K562 (cell line): ENCODE measurements around the gene SMAD3. TPM values are rescaled to one million over a fixed set of nuclear protein-coding genes. Genes with fewer than 3 reads are reported as not detected.

Experiments used
- ATAC-seq: fragments of 200-7000 bp; cut with Tn5 transposase; 3 replicates; pipeline ENCODE4 v1.9.1; 2020; ENCODE audit warnings: moderate library complexity
- BruUV-seq: library from RNA; stranded (reverse); fragments of 400-500 nt; replicated peaks from 2 replicates; lab custom pipeline; 2021; lab: Mats Ljungman, UMichigan
- CTCF ChIA-PET: fragments of 300-600 bp; formaldehyde crosslinking; extraction: SDS; loops from one replicate; lab custom pipeline; 2021; ENCODE audit warnings: low intra/inter-chr PET ratio; lab: Yijun Ruan, JAX
- POLR2A ChIA-PET: fragments of 300-600, 350-650 bp; sonication (Branson Sonifier 250); formaldehyde crosslinking; extraction: SDS; loops from one replicate; lab custom pipeline; 2021; ENCODE audit warnings: antibody characterized with exemption, inconsistent platforms; lab: Yijun Ruan, JAX
- DNase-seq, 4 experiments: peaks; one replicate each; pipeline versions ENCODE4 v3.0.0 to v3.0.0-alpha.2; 2011 to 2018; ENCODE audit warnings: low spot score in 3 of 4, mixed read lengths in 3 of 4; ENCODE audit errors: extremely low read depth in 1 of 4
- FAIRE-seq: peaks from 2 replicates; lab custom pipeline; 2011; peaks lifted over from hg19 to GRCh38; lab: Jason Lieb, UNC
- H2AFZ ChIP-seq: 2 replicates; pipeline ENCODE4 v1.6.0; 2011; ENCODE audit warnings: low read depth, low read length, control low read depth, inconsistent platforms
- H3K27ac ChIP-seq: fragments of 200-600 bp; 3 replicates; pipeline ENCODE4 v1.8.0; 2011; ENCODE audit warnings: low read depth, mild to moderate bottlenecking, control low read depth, inconsistent platforms, low read length, moderate library complexity, mixed read lengths; ENCODE audit errors: extremely low read depth
- H3K27me3 ChIP-seq, 2 experiments: fragments of 300-600 bp in 1 of 2; 2 replicates in 1 of 2; 3 replicates in 1 of 2; pipeline versions ENCODE4 v1.6.0 to v1.8.0; 2011; ENCODE audit warnings: inconsistent platforms in 2 of 2, low read length in 2 of 2, mild to moderate bottlenecking in 1 of 2, mixed read lengths in 1 of 2, moderate library complexity in 1 of 2; ENCODE audit not compliant: control insufficient read depth in 2 of 2, insufficient read depth in 2 of 2
- H3K36me3 ChIP-seq: fragments of 300-600 bp; 3 replicates; pipeline ENCODE4 v1.8.0; 2011; ENCODE audit warnings: mild to moderate bottlenecking, low read length, inconsistent platforms; ENCODE audit not compliant: control insufficient read depth, insufficient read depth
- H3K4me1 ChIP-seq, 2 experiments: fragments of 200-600 bp in 1 of 2; replicated peaks in 1 of 2; 2 replicates in 1 of 2; 3 replicates in 1 of 2; pipeline versions ENCODE4 v1.5.1 to v1.8.0; 2011; ENCODE audit warnings: inconsistent platforms in 2 of 2, low read length in 2 of 2, mild to moderate bottlenecking in 1 of 2, mixed read lengths in 1 of 2, moderate library complexity in 1 of 2; ENCODE audit not compliant: control insufficient read depth in 2 of 2, insufficient read depth in 2 of 2
- H3K4me2 ChIP-seq: 2 replicates; pipeline ENCODE4 v1.6.1; 2011; ENCODE audit warnings: low read length, control low read depth, inconsistent platforms, mixed read lengths; ENCODE audit not compliant: insufficient read depth
- H3K4me3 ChIP-seq: fragments of 200-600 bp; sonication (generic), shearing (Covaris generic); 2 replicates; pipeline ENCODE4 v1.5.1; 2016; ENCODE audit warnings: control low read depth, inconsistent platforms
- H3K79me2 ChIP-seq: fragments of 200-600 bp; 3 replicates; pipeline ENCODE4 v1.8.0; 2011; ENCODE audit warnings: low read length, inconsistent platforms; ENCODE audit not compliant: control insufficient read depth, insufficient read depth
- H3K9ac ChIP-seq, 2 experiments: 2 replicates each; pipeline versions ENCODE4 v1.6.0 to v1.6.1; 2011; ENCODE audit warnings: low read depth in 2 of 2, low read length in 2 of 2, control low read depth in 1 of 2, inconsistent platforms in 1 of 2, mild to moderate bottlenecking in 1 of 2, mixed read lengths in 1 of 2; ENCODE audit not compliant: insufficient read depth in 1 of 2
- H3K9me1 ChIP-seq: one replicate; pipeline ENCODE4 v1.6.0; 2011; ENCODE audit warnings: inconsistent platforms, mild to moderate bottlenecking, low read length, moderate library complexity; ENCODE audit not compliant: control insufficient read depth, insufficient read depth
- H3K9me3 ChIP-seq: replicated peaks from 2 replicates; pipeline ENCODE4 v1.5.1; 2011; ENCODE audit warnings: low read depth, low read length, inconsistent platforms; ENCODE audit not compliant: control insufficient read depth, insufficient read depth
- H4K20me1 ChIP-seq: replicated peaks from 2 replicates; pipeline ENCODE4 v1.6.1; 2011; ENCODE audit warnings: low read length, inconsistent platforms, mixed read lengths; ENCODE audit not compliant: control insufficient read depth, insufficient read depth
- ATF3 ChIP-seq, 2 experiments: fragments of 450-650 bp in 1 of 2; sonication (generic) in 1 of 2; formaldehyde crosslinking in 1 of 2; IDR thresholded peaks in 1 of 2; conservative IDR thresholded peaks in 1 of 2; 2 replicates each; pipeline versions ENCODE4 v1.6.1 to v1.8.1; 2016 to 2023; ENCODE audit warnings: mild to moderate bottlenecking in 2 of 2, moderate library complexity in 2 of 2, inconsistent platforms in 1 of 2, missing genetic modification reagents in 1 of 2
- BCOR ChIP-seq: fragments of 450-650 bp; IDR thresholded peaks from 2 replicates; pipeline ENCODE4 v1.6.1; 2016
- EP400 ChIP-seq: fragments of 450-650 bp; IDR thresholded peaks from 2 replicates; pipeline ENCODE4 v1.6.1; 2017; ENCODE audit warnings: antibody characterized with exemption, mild to moderate bottlenecking, moderate library complexity
- KAT2B ChIP-seq: IDR thresholded peaks from one replicate; pipeline ENCODE4 v1.6.1; 2012; ENCODE audit warnings: low read depth, mild to moderate bottlenecking, control low read depth, inconsistent platforms, low read length, moderate library complexity
- SMARCA5 ChIP-seq: fragments of 450-650 bp; IDR thresholded peaks from 2 replicates; pipeline ENCODE4 v1.6.1; 2016
- ZBED1 ChIP-seq: IDR thresholded peaks from 2 replicates; pipeline ENCODE4 v1.6.1; 2014
- ZBTB8A ChIP-seq: fragments of 450-650 bp; IDR thresholded peaks from 2 replicates; pipeline ENCODE4 v1.6.1; 2018; ENCODE audit warnings: mild to moderate bottlenecking, moderate library complexity; ENCODE audit not compliant: partially characterized antibody
- WGBS: fragments of 100-300 bp; shearing (Covaris generic); methylation state at CpG from one replicate; pipeline ENCODE4 v1.1.6; 2016; ENCODE audit warnings: low coverage, mixed read lengths; ENCODE audit not compliant: insufficient coverage; ENCODE audit errors: missing lambda C conversion rate; 5-methylcytosine and 5-hydroxymethylcytosine counted together
- in situ Hi-C: fragments of 300-500 bp; cut with MboI; formaldehyde crosslinking; loops from 4 replicates; pipeline ENCODE4 v1.15.0; 2018; ENCODE audit warnings: inconsistent platforms, mixed read lengths
- intact Hi-C: fragments of 100-400 bp; cut with micrococcal nuclease; formaldehyde crosslinking; loops from 2 replicates; pipeline ENCODE4 v1.14.2; 2022
- polyA plus RNA-seq, 8 experiments: library from polyadenylated mRNA; depleted of rRNA in 4 of 8; stranded (reverse) in 5 of 8; unstranded in 3 of 8; fragments of >200 nt; fragmentation: Nextera tagmentation in 2 of 8; fragmentation: Illumina TruSeq in 1 of 8; extraction: Ambion mirVana in 2 of 8; extraction: Trizol in 1 of 8; gene quantifications; 2 replicates each; pipeline versions ENCODE4 v1.2.1 to v1.2.3, GENCODE V29; 2011 to 2014; ENCODE audit warnings: inconsistent platforms in 1 of 8, missing spikeins in 1 of 8
- total RNA-seq, 7 experiments: library from RNA; depleted of rRNA in 6 of 7; stranded (reverse); fragments of >200 nt in 6 of 7; fragmentation: Illumina TruSeq in 2 of 7; extraction: Trizol in 2 of 7; gene quantifications; 2 replicates each; pipeline versions ENCODE4 v1.2.1 to v1.2.3, GENCODE V29; 2011 to 2021; ENCODE audit warnings: low replicate concordance in 1 of 7
- TF ChIP-seq, protein P1 (sequence below): fragments of 250-450 bp; sonication (Bioruptor Pico); IDR thresholded peaks from 2 replicates; pipeline ENCODE4 v1.9.0; 2021; ENCODE audit warnings: mild to moderate bottlenecking

The SMAD3 gene
- total and polyA plus RNA-seq, 9 of the 15 experiments (the other 6 are each of a cell fraction or from before 2014, with no cell fraction given), result 4.3 to 39.2 (median 11.1) TPM

DNA sequence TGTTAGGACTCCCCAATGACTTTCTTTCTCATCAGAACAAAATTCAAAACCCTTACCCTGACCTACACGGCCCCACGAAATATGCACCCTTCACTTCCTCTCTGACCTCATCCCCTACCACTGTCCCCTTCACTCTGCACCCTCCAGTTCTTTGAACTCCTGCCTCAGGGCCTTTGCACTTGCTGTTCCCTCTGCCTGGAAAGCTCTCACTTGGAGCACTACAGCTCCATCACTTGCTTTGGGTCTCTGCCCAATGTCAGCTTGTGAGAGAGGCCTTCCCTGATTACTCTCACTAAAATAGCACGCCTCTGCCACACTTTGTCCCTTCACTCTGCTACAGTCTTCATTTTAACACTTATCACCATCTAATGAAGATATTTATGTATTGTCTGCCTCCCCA is 32.8 kb upstream of the SMAD3 start:
- Histone ChIP-seq H3K9ac (no peak overlapping the region), H3K9me3 (no peaks in the 10 kb centered on the region), H3K4me3 (no peak overlapping the region), H3K4me2 (no peak overlapping the region), H3K36me3 (no peaks in the 10 kb centered on the region), H3K27ac (no peak overlapping the region), H2AFZ (no peak overlapping the region), H3K79me2 (no peaks in the 10 kb centered on the region), H4K20me1 (no peaks in the 10 kb centered on the region), H3K27me3 (no peaks in the 10 kb centered on the region), H3K9me1 (no peaks in the 10 kb centered on the region), H3K4me1 (peaks cover 3 to 13% of the 10 kb centered on the region in 2 experiments)
- POLR2A ChIA-PET, result interaction anchor here (0.6 kb wide), 2 partner anchors 51 to 615 kb away, joined by 3 read pairs; no protein-coding TSS in a partner anchor
- CTCF ChIA-PET, result no interaction called here
- FAIRE-seq, result no peak
- DNase-seq, result no peak
- TF ChIP-seq BCOR, result peak; percentile 79
- TF ChIP-seq, protein P1, sequence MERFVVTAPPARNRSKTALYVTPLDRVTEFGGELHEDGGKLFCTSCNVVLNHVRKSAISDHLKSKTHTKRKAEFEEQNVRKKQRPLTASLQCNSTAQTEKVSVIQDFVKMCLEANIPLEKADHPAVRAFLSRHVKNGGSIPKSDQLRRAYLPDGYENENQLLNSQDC (CRISPR knock-in tag), result no peak
- TF ChIP-seq SMARCA5, result peak; percentile 68; the same call in 1 of the 2 replicates
- 40% methylated on average over 3 of the region's 3 CpGs for WGBS
- intact Hi-C loops, result no loop called here
- ATAC-seq, result no peak
- BruUV-seq, result no TSS peak
- in situ Hi-C loops, result no loop called here

DNA sequence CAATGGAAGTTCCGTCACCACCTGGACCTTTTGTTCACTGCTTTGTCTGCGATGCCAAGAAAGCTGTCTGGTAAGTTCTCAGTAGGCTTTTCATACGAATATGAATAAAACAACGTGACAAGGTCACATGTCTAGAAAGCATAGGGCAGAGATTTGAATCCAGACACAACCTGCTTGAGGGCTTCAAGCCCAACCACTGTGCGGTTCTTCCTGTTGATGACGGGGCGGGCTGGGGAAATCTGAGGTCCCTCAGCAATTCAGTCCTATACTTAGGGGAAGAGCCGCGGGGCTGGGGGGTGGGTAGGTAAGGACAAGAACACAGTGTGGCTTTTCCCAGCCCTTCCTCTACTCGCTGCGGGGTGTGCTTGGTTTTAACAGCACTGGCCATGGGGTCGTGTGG is 32.4 kb upstream of the SMAD3 start:
- ATAC-seq, result no peak
- ChIA-PET CTCF (no interaction called here), POLR2A (interaction anchor here (0.6 kb wide), 1 partner anchor 51 kb away, joined by 3 read pairs; no protein-coding TSS in a partner anchor)
- Histone ChIP-seq H2AFZ (no peak overlapping the region), H3K27ac (no peak overlapping the region), H3K36me3 (no peaks in the 10 kb centered on the region), H3K9ac (no peak overlapping the region), H3K4me2 (no peak overlapping the region), H3K79me2 (no peaks in the 10 kb centered on the region), H3K9me3 (no peaks in the 10 kb centered on the region), H3K9me1 (no peaks in the 10 kb centered on the region), H3K4me3 (no peak overlapping the region), H3K4me1 (peaks cover 3 to 13% of the 10 kb centered on the region in 2 experiments), H4K20me1 (no peaks in the 10 kb centered on the region), H3K27me3 (no peaks in the 10 kb centered on the region)
- DNase-seq, result no peak
- no TSS peak for BruUV-seq
- intact Hi-C loops (no loop called here), in situ Hi-C loops (no loop called here)
- 63% methylated on average over 11 of the region's 12 CpGs for WGBS
- no peak for FAIRE-seq
- TF ChIP-seq KAT2B (no peak), ZBTB8A (no peak), ZBED1 (no peak), ATF3 (IDR thresholded peaks at IDR 0.05) (no peak), ATF3 (CRISPR knock-in tag; conservative IDR thresholded peaks at IDR 0.05) (no peak), EP400 (no peak)
